Body of pancreas (tissue), 4 donors: ENCODE results near the gene TPGS2. TPM values are rescaled to one million over a fixed set of nuclear protein-coding genes. Genes with fewer than 3 reads are reported as not detected.

Source experiments
- ATAC-seq: fragments of 150-250 bp; one replicate; pipeline ENCODE4 v1.9.1; 2016
- DNase-seq, 4 donors: peaks; one replicate each; pipeline ENCODE4 v3.0.0-alpha.2; 2019
- H3K27ac ChIP-seq, 4 donors: fragments of 200-600 bp; sonication (generic); 1 replicate in 3 of 4; 2 replicates in 1 of 4; pipeline versions ENCODE4 v1.5.1 to v1.6.1; 2016 to 2019; ENCODE audit warnings: mild to moderate bottlenecking in 1 of 4, mixed read lengths in 1 of 4, moderate library complexity in 1 of 4
- H3K27me3 ChIP-seq, 2 donors: fragments of 200-600 bp; sonication (generic); one replicate each; pipeline ENCODE4 v1.6.0; 2016; ENCODE audit warnings: mild to moderate bottlenecking in 1 of 2
- H3K36me3 ChIP-seq, 2 donors: fragments of 200-600 bp; sonication (generic); replicated peaks in 1 of 2; 2 replicates each; pipeline ENCODE4 v1.5.1; 2016; ENCODE audit warnings: low read depth in 2 of 2; ENCODE audit not compliant: insufficient read depth in 1 of 2
- H3K4me1 ChIP-seq: fragments of 200-600 bp; sonication (generic); one replicate; pipeline ENCODE4 v1.6.0; 2016
- H3K4me3 ChIP-seq, 2 donors: fragments of 200-600 bp; sonication (generic); 1 replicate in 1 of 2; 2 replicates in 1 of 2; pipeline ENCODE4 v1.5.1; 2016 to 2019
- H3K9me3 ChIP-seq, 3 donors: fragments of 200-600 bp; sonication (generic); 1 replicate in 2 of 3; 2 replicates in 1 of 3; pipeline ENCODE4 v1.5.1; 2016
- POLR2A ChIP-seq, 3 donors: fragments of 450-650 bp; IDR thresholded peaks; one replicate each; pipeline ENCODE4 v1.6.1; 2016; ENCODE audit warnings: antibody characterized with exemption in 3 of 3, mild to moderate bottlenecking in 2 of 3
- WGBS, 2 donors: methylation state at CpG; one replicate each; pipeline ENCODE4 v1.1.5; 2017; 5-methylcytosine and 5-hydroxymethylcytosine counted together
- intact Hi-C: fragments of 100-400 bp; cut with DNase I; formaldehyde crosslinking; loops from one replicate; pipeline ENCODE4 v1.15.1; 2023
- total RNA-seq, 2 donors: library from RNA; depleted of rRNA; stranded (reverse); fragments of >200 nt; gene quantifications; one replicate each; pipeline ENCODE4 v1.1.0, GENCODE V29; 2016
- TF ChIP-seq, protein P1 (sequence below), 7 experiments: fragments of 450-650 bp in 4 of 7; fragments of 200-600 bp in 3 of 7; sonication (generic) in 3 of 7; IDR thresholded peaks; one replicate each; pipeline ENCODE4 v1.5.1; 2016 to 2019; ENCODE audit warnings: antibody characterized with exemption in 7 of 7

Gene TPGS2
- total RNA-seq, 2 donors from 2014 or later = 32.2 to 33.9 TPM

DNA sequence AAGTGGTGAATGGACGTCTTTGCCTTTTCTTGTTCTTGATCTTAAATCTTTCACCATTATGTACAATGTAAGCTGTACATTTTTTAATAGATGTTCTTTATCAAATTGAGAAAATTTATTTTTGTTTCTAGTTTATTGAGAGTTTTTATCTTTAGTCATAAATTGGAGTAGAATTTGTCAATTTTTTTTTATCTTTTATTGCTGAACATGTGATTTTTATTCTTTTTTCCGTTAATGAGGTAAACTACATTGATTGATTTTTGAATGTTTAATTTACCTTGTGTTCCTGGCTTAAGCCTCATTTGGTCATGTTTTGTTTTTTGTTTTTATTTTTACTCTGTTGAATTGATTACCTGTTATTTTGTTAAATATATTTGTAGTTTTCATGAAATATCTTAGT is 19.8 kb upstream of the TPGS2 start:
- H3K4me1 ChIP-seq = no peaks in the 10 kb centered on the region
- H3K36me3 ChIP-seq = no peaks in the 10 kb centered on the region
- ATAC-seq (no peak), DNase-seq (no peak)
- no peaks in the 10 kb centered on the region for H3K27me3 ChIP-seq
- WGBS, 2 donors = 83 to 95% methylated on average over 2 of the region's 2 CpGs
- TF ChIP-seq POLR2A (IDR thresholded peaks at IDR 0.05) = no peak
- TF ChIP-seq, protein P1, sequence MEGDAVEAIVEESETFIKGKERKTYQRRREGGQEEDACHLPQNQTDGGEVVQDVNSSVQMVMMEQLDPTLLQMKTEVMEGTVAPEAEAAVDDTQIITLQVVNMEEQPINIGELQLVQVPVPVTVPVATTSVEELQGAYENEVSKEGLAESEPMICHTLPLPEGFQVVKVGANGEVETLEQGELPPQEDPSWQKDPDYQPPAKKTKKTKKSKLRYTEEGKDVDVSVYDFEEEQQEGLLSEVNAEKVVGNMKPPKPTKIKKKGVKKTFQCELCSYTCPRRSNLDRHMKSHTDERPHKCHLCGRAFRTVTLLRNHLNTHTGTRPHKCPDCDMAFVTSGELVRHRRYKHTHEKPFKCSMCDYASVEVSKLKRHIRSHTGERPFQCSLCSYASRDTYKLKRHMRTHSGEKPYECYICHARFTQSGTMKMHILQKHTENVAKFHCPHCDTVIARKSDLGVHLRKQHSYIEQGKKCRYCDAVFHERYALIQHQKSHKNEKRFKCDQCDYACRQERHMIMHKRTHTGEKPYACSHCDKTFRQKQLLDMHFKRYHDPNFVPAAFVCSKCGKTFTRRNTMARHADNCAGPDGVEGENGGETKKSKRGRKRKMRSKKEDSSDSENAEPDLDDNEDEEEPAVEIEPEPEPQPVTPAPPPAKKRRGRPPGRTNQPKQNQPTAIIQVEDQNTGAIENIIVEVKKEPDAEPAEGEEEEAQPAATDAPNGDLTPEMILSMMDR (IDR thresholded peaks at IDR 0.05) = no peak
- intact Hi-C loops = no loop called here
- H3K27ac ChIP-seq = no peak overlapping the region
- no peaks in the 10 kb centered on the region for H3K9me3 ChIP-seq
- no peak overlapping the region for H3K4me3 ChIP-seq

DNA sequence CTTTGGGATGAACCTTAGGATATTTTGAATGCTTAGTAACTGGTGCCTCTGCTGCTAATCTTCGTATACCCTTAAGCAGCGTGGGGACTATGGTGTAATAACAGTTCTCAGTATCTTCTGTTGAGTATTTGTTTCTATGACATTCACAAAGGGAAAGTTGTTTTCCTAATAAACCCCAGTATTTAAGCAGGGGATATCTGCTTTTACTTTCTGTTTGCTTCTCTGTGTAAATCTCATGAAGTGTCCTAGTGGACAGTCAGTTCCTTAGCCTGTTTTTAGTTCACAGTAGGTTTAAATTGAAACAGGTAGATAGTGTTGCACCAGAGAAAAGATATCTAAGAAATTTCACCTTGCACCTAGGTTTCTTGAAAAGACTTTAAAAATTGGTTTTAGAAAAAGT is 15.0 kb upstream of the TPGS2 start:
- 89 to 97% methylated on average over 2 of the region's 2 CpGs for whole genome bisulfite sequencing, 2 donors
- no peak for ATAC-seq
- intact Hi-C loops = no loop called here

DNA sequence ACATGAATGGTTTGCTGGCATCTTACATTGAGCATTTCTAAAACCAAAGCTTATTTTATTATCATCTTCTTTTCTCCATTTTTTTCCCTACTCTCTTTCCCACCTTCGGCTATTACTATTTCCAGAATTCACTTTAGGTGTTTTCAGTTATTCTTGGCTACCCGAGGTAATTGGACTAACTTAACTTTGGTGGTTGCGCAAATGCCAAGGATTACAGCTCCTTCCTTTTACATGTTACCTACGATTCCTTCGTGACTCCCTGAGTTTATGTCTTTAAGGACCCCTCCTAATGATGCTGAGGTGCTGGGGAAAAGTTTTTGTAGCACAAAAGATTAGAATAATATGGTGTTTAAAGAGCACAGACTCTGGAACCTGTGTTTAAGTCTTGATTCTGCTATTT is 14.4 kb upstream of the TPGS2 start:
- Histone ChIP-seq H3K27me3 (no peaks in the 10 kb centered on the region), H3K9me3 (no peaks in the 10 kb centered on the region), H3K36me3 (no peaks in the 10 kb centered on the region), H3K27ac (no peak overlapping the region), H3K4me3 (no peak overlapping the region), H3K4me1 (no peaks in the 10 kb centered on the region)
- WGBS, 2 donors = 94 to 96% methylated on average over 5 of the region's 5 CpGs
- ATAC-seq = no peak
- no peak for TF ChIP-seq POLR2A (IDR thresholded peaks at IDR 0.05)
- TF ChIP-seq, protein P1 (IDR thresholded peaks at IDR 0.05) = no peak
- DNase-seq = no peak
- intact Hi-C loops = no loop called here

More for the DNA sequence above, 15.0 kb upstream of the TPGS2 start:
- no peaks in the 10 kb centered on the region for H3K4me1 ChIP-seq
- no peak for DNase-seq
- TF ChIP-seq, protein P1 (IDR thresholded peaks at IDR 0.05) = no peak
- no peak for TF ChIP-seq POLR2A (IDR thresholded peaks at IDR 0.05)
- H3K36me3 ChIP-seq = no peaks in the 10 kb centered on the region
- no peaks in the 10 kb centered on the region for H3K27me3 ChIP-seq
- H3K27ac ChIP-seq = no peak overlapping the region
- H3K4me3 ChIP-seq = no peak overlapping the region
- H3K9me3 ChIP-seq = no peaks in the 10 kb centered on the region

DNA sequence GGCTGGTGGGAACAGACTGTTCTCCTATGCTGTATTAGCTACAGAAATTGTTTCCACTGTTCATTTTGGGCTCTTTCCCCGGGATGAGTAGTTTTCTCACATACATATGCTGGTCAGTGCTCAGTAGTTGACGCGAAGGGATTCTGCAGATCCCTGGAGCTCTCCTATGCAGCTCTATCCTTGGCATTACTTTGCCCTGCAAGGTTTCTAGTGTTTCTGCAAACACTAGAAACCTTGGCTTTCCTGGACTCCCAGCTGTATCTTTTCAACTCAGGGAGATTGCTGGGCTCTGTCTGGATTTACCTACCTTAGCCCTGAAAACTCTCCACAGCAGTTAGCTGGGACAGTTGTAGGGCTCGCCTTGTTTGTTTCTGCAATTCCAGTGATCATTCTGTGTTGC is 11.0 kb upstream of the TPGS2 start:
- DNase-seq (no peak), ATAC-seq (no peak)
- no peak for TF ChIP-seq POLR2A (IDR thresholded peaks at IDR 0.05)
- TF ChIP-seq, protein P1 (IDR thresholded peaks at IDR 0.05) = no peak
- WGBS, 2 donors = 92% methylated on average over 4 of the region's 4 CpGs
- intact Hi-C loops = no loop called here
- H3K4me1 ChIP-seq = no peaks in the 10 kb centered on the region
- H3K27ac ChIP-seq = no peak overlapping the region
- no peaks in the 10 kb centered on the region for H3K27me3 ChIP-seq
- H3K9me3 ChIP-seq = no peaks in the 10 kb centered on the region
- no peaks in the 10 kb centered on the region for H3K36me3 ChIP-seq
- no peak overlapping the region for H3K4me3 ChIP-seq

DNA sequence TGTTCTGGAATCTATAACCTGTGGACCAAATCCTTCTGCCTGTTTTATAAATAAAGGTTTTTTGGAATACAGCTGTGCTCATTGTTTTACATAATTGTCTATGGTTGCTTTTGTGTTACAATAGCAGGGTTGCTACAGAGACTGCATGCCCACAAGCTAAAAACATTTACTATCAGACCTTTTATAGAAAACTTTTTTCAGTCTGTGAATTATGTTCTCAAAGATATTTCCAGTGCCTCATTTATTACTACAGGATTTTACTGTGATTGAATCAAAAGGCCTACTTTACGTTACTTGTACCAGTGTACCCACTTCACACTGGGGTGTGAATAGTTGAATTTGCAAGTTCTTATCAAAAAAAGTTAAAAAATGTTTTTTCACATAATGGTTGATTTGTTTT is 7.1 kb upstream of the TPGS2 start:
- Histone ChIP-seq H3K27me3 (no peaks in the 10 kb centered on the region), H3K4me3 (no peak overlapping the region), H3K9me3 (no peaks in the 10 kb centered on the region), H3K36me3 (no peaks in the 10 kb centered on the region), H3K4me1 (no peaks in the 10 kb centered on the region), H3K27ac (no peak overlapping the region)
- ATAC-seq (no peak), DNase-seq (no peak)
- intact Hi-C loops = no loop called here
- 94 to 97% methylated on average over 1 of the region's 1 CpG for WGBS, 2 donors
- TF ChIP-seq POLR2A (IDR thresholded peaks at IDR 0.05) = no peak
- TF ChIP-seq, protein P1 (IDR thresholded peaks at IDR 0.05) = no peak
